ENCODE data around the gene DISP3.

Gene DISP3

GRCh38 chr1:11526071-11526895 lies 47.3 kb downstream of the DISP3 start:
- Histone ChIP-seq H3K36me3 (ENCODE audit: control insufficient read depth, insufficient read depth, low read length) (no peaks in the 10 kb centered on the region), H3K27ac (no peak overlapping the region), H3K79me2 (no peaks in the 10 kb centered on the region), H3K9me3 (ENCODE audit: control insufficient read depth, low read length) (no peaks in the 10 kb centered on the region), H3K4me3 (ENCODE audit: low read depth, low read length) (no peak overlapping the region), H3K4me1 (no peaks in the 10 kb centered on the region), H3K27me3 (ENCODE audit: control insufficient read depth, insufficient read depth, low read length) (no peaks in the 10 kb centered on the region), H2AFZ (no peak overlapping the region), H3K4me2 (ENCODE audit: low read length) (no peak overlapping the region), H3K9ac (no peak overlapping the region)
- TF ChIP-seq CTCF (IDR thresholded peaks at IDR 0.05) = no peak

GRCh38 chr1:11527541-11528452 lies 48.8 kb downstream of the DISP3 start:
- Histone ChIP-seq H3K4me2 (ENCODE audit: low read length) (no peak overlapping the region), H3K79me2 (no peaks in the 10 kb centered on the region), H2AFZ (no peak overlapping the region), H3K27me3 (ENCODE audit: control insufficient read depth, insufficient read depth, low read length) (no peaks in the 10 kb centered on the region), H3K9ac (no peak overlapping the region), H3K27ac (no peak overlapping the region), H3K36me3 (ENCODE audit: control insufficient read depth, insufficient read depth, low read length) (no peaks in the 10 kb centered on the region), H3K4me1 (no peaks in the 10 kb centered on the region), H3K4me3 (ENCODE audit: low read depth, low read length) (no peak overlapping the region), H3K9me3 (ENCODE audit: control insufficient read depth, low read length) (no peaks in the 10 kb centered on the region)
- TF ChIP-seq CTCF (IDR thresholded peaks at IDR 0.05) = no peak

- H3K27ac ChIP-seq = no peak overlapping the region
- H3K9ac ChIP-seq = no peak overlapping the region
- no peak overlapping the region for H3K4me2 ChIP-seq (ENCODE audit: low read length)
- no peak for TF ChIP-seq CTCF (IDR thresholded peaks at IDR 0.05)
- no peaks in the 10 kb centered on the region for H3K27me3 ChIP-seq (ENCODE audit: control insufficient read depth, insufficient read depth, low read length)
- no peaks in the 10 kb centered on the region for H3K9me3 ChIP-seq (ENCODE audit: control insufficient read depth, low read length)
- H3K36me3 ChIP-seq (ENCODE audit: control insufficient read depth, insufficient read depth, low read length) = no peaks in the 10 kb centered on the region
- H2AFZ ChIP-seq = no peak overlapping the region
- no peak overlapping the region for H3K4me3 ChIP-seq (ENCODE audit: low read depth, low read length)
- H3K79me2 ChIP-seq = no peaks in the 10 kb centered on the region
- no peaks in the 10 kb centered on the region for H3K4me1 ChIP-seq
Observed at GRCh38 chr1:11528611-11529261, 49.8 kb downstream of the DISP3 start.

GRCh38 chr1:11529330-11529729 lies 50.4 kb downstream of the DISP3 start:
- TF ChIP-seq CTCF (IDR thresholded peaks at IDR 0.05) = no peak
- Histone ChIP-seq H3K36me3 (ENCODE audit: control insufficient read depth, insufficient read depth, low read length) (no peaks in the 10 kb centered on the region), H3K4me1 (no peaks in the 10 kb centered on the region), H3K79me2 (no peaks in the 10 kb centered on the region), H2AFZ (no peak overlapping the region), H3K4me2 (ENCODE audit: low read length) (no peak overlapping the region), H3K9ac (no peak overlapping the region), H3K4me3 (ENCODE audit: low read depth, low read length) (no peak overlapping the region), H3K27ac (no peak overlapping the region), H3K27me3 (ENCODE audit: control insufficient read depth, insufficient read depth, low read length) (no peaks in the 10 kb centered on the region), H3K9me3 (ENCODE audit: control insufficient read depth, low read length) (no peaks in the 10 kb centered on the region)

Measured in parathyroid adenoma (tissue), 2 donors.